MM.1S (cell line): Measurements from ENCODE around the gene IL17D.
"Not testable (repeated sequence)": the region's sequence is repeated elsewhere in the genome, so short reads cannot be mapped to it uniquely, and the experiment has no call there.

Experiments
- DNase-seq: peaks from one replicate; pipeline ENCODE4 v3.0.0-alpha.2; 2015
- H2AFZ ChIP-seq: fragments of 300-600 bp; sonication (generic); 2 replicates; pipeline ENCODE4 v1.6.0; 2016; ENCODE audit warnings: antibody characterized with exemption, low read length
- H3F3A ChIP-seq: fragments of 300-600 bp; sonication (generic); 2 replicates; pipeline ENCODE4 v1.6.1; 2016; ENCODE audit warnings: mild to moderate bottlenecking, antibody characterized with exemption, low read length, moderate library complexity, mixed read lengths; ENCODE audit not compliant: insufficient read depth
- H3K27ac ChIP-seq: fragments of 300-600 bp; sonication (generic); 2 replicates; pipeline ENCODE4 v1.5.1; 2016; ENCODE audit warnings: mild to moderate bottlenecking, low read length
- H3K27me3 ChIP-seq: fragments of 300-600 bp; sonication (generic); replicated peaks from 2 replicates; pipeline ENCODE4 v1.6.0; 2016; ENCODE audit warnings: low read length; ENCODE audit not compliant: insufficient read depth
- H3K36me3 ChIP-seq: fragments of 300-600 bp; sonication (generic); replicated peaks from 2 replicates; pipeline ENCODE4 v1.6.1; 2016; ENCODE audit warnings: mild to moderate bottlenecking, low read length, mixed read lengths; ENCODE audit not compliant: insufficient read depth
- H3K4me1 ChIP-seq: fragments of 300-600 bp; sonication (generic); 2 replicates; pipeline ENCODE4 v1.6.1; 2016; ENCODE audit warnings: low read length, mixed read lengths
- H3K4me2 ChIP-seq: fragments of 300-600 bp; sonication (generic); 2 replicates; pipeline ENCODE4 v1.6.0; 2016; ENCODE audit warnings: low read depth, low read length
- H3K4me3 ChIP-seq: fragments of 300-600 bp; sonication (generic); 2 replicates; pipeline ENCODE4 v1.5.1; 2016; ENCODE audit warnings: low read length, mixed read lengths
- H3K79me2 ChIP-seq: fragments of 300-600 bp; sonication (generic); 2 replicates; pipeline ENCODE4 v1.6.1; 2016; ENCODE audit warnings: mixed run types, low read length, mixed read lengths
- H3K9ac ChIP-seq: fragments of 300-600 bp; sonication (generic); 2 replicates; pipeline ENCODE4 v1.6.1; 2016; ENCODE audit warnings: low read length, mixed read lengths
- H3K9me2 ChIP-seq: fragments of 300-600 bp; sonication (generic); replicated peaks from 2 replicates; pipeline ENCODE4 v1.6.1; 2016; ENCODE audit warnings: mild to moderate bottlenecking, low read length, mixed read lengths; ENCODE audit not compliant: insufficient read depth
- H3K9me3 ChIP-seq: fragments of 300-600 bp; sonication (generic); replicated peaks from 2 replicates; pipeline ENCODE4 v1.6.1; 2016; ENCODE audit warnings: mild to moderate bottlenecking, low read length, mixed read lengths; ENCODE audit not compliant: insufficient read depth
- H4K20me1 ChIP-seq: fragments of 300-600 bp; sonication (generic); 2 replicates; pipeline ENCODE4 v1.6.1; 2016; ENCODE audit warnings: mild to moderate bottlenecking, low read length, moderate library complexity, mixed read lengths; ENCODE audit not compliant: insufficient read depth
- EZH2 ChIP-seq: fragments of 300-600 bp; sonication (generic); optimal IDR thresholded peaks from 2 replicates; pipeline ENCODE3; 2017; ENCODE audit warnings: low read depth, mild to moderate bottlenecking, antibody characterized with exemption, low read length, mixed read lengths
- EZH2phosphoT487 ChIP-seq: fragments of 300-600 bp; sonication (generic); IDR thresholded peaks from 2 replicates; pipeline ENCODE4 v1.6.1; 2018; ENCODE audit warnings: antibody characterized with exemption, low read length
- TF ChIP-seq, protein P1 (sequence below): fragments of 300-600 bp; sonication (generic); IDR thresholded peaks from 2 replicates; pipeline ENCODE4 v1.5.1; 2016; ENCODE audit warnings: antibody characterized with exemption, low read length, mixed read lengths

IL17D gene

DNA sequence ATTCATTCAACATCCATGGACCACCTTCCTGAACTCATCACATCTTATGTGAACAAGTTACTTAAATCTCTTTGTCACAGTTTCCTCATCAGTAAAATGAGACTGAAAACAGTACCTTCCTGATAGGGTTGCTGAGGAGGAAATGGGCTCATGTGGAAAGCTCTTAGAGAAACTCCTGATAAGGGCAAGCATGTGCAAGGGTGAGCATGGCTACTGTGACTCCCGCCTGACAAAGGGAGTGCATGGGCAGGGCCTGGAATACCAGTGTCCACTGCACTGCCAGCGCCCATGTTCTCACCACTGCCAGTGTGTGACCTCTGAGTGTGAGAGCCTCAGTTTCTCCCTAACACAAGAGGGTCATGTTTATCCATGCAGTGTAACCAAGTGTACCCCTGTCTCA lies 27.3 kb upstream of the IL17D start:
- no peaks in the 10 kb centered on the region for H3K4me1 ChIP-seq

DNA sequence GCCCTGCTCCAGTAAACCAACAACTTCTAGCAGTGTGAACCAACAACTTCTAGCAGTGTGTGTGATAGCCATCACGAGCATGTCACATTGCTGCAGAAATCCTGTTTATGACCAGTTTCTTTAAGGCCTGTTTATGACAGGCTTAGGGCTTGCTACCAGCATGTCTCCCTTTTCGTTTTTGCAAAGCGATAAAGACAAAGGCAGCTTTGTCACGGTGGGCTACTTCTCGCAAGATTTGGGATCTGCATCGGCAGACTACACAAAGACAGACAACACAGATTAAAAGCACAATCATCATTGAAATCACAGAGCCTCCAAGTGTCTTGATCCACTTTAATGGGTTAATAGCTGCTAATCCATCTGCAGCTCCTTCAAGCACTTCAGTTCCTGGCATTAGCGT lies 24.9 kb upstream of the IL17D start:
- H3K9me2 ChIP-seq, H3K9me3 ChIP-seq, H3K79me2 ChIP-seq, H3K4me3 ChIP-seq, H4K20me1 ChIP-seq, H3F3A ChIP-seq, H3K36me3 ChIP-seq, H3K9ac ChIP-seq, H3K27ac ChIP-seq, H2AFZ ChIP-seq, H3K27me3 ChIP-seq, H3K4me1 ChIP-seq, H3K4me2 ChIP-seq, DNase-seq: not testable (repeated sequence)

More for the DNA sequence above, 27.3 kb upstream of the IL17D start:
- Histone ChIP-seq H3K27ac (no peak overlapping the region), H3K27me3 (no peaks in the 10 kb centered on the region), H3F3A (no peaks in the 10 kb centered on the region), H3K4me3 (no peak overlapping the region), H3K79me2 (no peaks in the 10 kb centered on the region), H3K9me3 (no peaks in the 10 kb centered on the region), H2AFZ (no peak overlapping the region), H3K4me2 (no peak overlapping the region), H4K20me1 (no peaks in the 10 kb centered on the region), H3K9me2 (no peaks in the 10 kb centered on the region), H3K36me3 (no peaks in the 10 kb centered on the region), H3K9ac (no peak overlapping the region)
- no peak for DNase-seq
- no peak for TF ChIP-seq EZH2phosphoT487
- TF ChIP-seq, protein P1, sequence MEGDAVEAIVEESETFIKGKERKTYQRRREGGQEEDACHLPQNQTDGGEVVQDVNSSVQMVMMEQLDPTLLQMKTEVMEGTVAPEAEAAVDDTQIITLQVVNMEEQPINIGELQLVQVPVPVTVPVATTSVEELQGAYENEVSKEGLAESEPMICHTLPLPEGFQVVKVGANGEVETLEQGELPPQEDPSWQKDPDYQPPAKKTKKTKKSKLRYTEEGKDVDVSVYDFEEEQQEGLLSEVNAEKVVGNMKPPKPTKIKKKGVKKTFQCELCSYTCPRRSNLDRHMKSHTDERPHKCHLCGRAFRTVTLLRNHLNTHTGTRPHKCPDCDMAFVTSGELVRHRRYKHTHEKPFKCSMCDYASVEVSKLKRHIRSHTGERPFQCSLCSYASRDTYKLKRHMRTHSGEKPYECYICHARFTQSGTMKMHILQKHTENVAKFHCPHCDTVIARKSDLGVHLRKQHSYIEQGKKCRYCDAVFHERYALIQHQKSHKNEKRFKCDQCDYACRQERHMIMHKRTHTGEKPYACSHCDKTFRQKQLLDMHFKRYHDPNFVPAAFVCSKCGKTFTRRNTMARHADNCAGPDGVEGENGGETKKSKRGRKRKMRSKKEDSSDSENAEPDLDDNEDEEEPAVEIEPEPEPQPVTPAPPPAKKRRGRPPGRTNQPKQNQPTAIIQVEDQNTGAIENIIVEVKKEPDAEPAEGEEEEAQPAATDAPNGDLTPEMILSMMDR, result no peak
- TF ChIP-seq EZH2, result no peak

DNA sequence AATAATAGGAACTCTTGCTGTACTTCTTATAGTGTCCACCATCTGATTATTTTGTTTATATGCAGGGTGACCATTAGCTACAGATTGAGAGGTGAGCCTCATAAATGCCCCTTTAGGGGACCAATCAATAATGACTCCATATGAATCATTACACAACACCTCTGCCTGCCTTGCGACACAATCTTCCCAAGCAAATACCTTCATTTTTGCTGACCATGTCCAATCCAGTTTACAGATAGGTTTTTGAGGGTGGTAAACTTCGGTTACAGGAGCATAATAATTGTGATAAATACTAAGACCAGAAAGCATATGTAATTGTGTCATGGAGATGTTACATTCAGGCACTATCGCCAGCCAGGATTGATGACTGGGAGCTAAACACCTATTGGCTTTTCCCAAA lies 23.6 kb upstream of the IL17D start:
- H3K79me2 ChIP-seq, result no peaks in the 10 kb centered on the region
- H4K20me1 ChIP-seq, result no peaks in the 10 kb centered on the region
- no peaks in the 10 kb centered on the region for H3K9me2 ChIP-seq
- DNase-seq, result no peak
- H3K4me2 ChIP-seq, result no peak overlapping the region
- H3K9ac ChIP-seq, result no peak overlapping the region
- no peaks in the 10 kb centered on the region for H3K9me3 ChIP-seq
- H3K4me1 ChIP-seq, result no peaks in the 10 kb centered on the region
- no peaks in the 10 kb centered on the region for H3K36me3 ChIP-seq
- no peaks in the 10 kb centered on the region for H3F3A ChIP-seq
- H3K4me3 ChIP-seq, result no peak overlapping the region
- no peak overlapping the region for H3K27ac ChIP-seq
- no peaks in the 10 kb centered on the region for H3K27me3 ChIP-seq
- no peak overlapping the region for H2AFZ ChIP-seq
- TF ChIP-seq, protein P1, result no peak
- no peak for TF ChIP-seq EZH2phosphoT487
- TF ChIP-seq EZH2, result no peak

DNA sequence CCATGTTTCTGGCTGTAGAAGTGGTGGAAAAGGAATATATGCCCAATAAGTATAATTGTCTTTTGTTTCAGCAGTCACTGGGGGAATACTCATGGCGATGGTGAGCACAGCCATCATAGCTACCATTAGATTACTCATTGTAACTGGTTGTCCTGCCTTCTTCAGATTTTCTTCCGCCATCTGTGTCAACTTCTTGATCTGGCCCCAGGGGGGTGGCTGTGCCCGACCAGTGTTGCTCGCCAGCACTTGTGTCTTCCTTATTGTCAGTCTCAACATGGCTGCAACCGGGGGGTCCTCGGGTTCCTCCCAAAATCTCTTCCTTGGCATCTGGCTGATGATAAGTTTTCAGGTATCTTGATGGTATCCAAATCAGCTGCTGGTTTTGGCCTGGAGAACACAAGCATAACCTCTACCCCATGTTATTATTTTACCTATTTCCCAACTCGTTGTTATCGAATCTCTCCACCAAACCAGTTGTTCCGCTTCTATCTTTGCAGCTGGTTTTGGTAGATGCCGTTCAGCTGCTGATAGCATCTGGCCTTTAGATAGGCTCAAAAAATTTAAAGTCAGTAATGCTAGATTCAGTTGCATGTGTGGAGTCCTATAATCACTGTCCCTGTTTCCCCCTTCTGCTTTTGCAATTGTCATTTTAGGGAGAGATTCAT lies 23.0 kb upstream of the IL17D start:
- Histone ChIP-seq H4K20me1 (no peaks in the 10 kb centered on the region), H3K9me3 (no peaks in the 10 kb centered on the region), H3F3A (no peaks in the 10 kb centered on the region), H3K9me2 (no peaks in the 10 kb centered on the region), H3K9ac (no peak overlapping the region), H3K4me2 (no peak overlapping the region), H3K4me1 (no peaks in the 10 kb centered on the region), H3K36me3 (no peaks in the 10 kb centered on the region), H3K27ac (no peak overlapping the region), H2AFZ (no peak overlapping the region), H3K27me3 (no peaks in the 10 kb centered on the region), H3K4me3 (no peak overlapping the region), H3K79me2 (no peaks in the 10 kb centered on the region)
- TF ChIP-seq EZH2, result no peak
- TF ChIP-seq EZH2phosphoT487, result no peak
- TF ChIP-seq, protein P1, result no peak
- DNase-seq, result no peak

DNA sequence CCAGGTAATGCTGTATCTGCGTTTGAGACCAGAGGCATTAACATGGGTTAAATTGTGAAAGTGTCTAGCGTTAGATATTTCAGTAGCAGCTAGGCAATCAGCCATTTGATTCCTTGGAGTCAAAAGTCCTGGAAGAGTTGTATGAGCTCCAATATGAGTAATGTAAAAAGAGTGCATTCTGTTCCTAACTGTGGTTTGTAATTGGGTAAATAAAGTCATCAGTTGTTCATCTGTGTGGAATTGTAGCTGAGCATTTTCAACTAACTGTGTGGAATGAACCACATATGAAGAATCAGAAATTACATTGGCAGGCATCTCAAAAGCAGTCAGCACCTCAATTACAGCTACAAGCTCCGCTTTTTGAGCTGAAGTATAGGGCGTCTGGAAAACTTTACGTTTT lies 22.0 kb upstream of the IL17D start:
- not testable (repeated sequence) for H4K20me1 ChIP-seq, H3F3A ChIP-seq, H3K4me3 ChIP-seq, H3K4me1 ChIP-seq, H3K9me3 ChIP-seq, H3K27ac ChIP-seq, H3K9ac ChIP-seq, H3K36me3 ChIP-seq, DNase-seq, H2AFZ ChIP-seq, H3K79me2 ChIP-seq, H3K9me2 ChIP-seq, H3K27me3 ChIP-seq, H3K4me2 ChIP-seq
